Mesendoderm (in vitro differentiated cells): ENCODE data around the gene GALNS.

Experiments
- DNase-seq: peaks from one replicate; pipeline ENCODE4 v3.0.0; 2013
- H2AK5ac ChIP-seq: 2 replicates; pipeline ENCODE4 v1.6.1; 2013; ENCODE audit warnings: low read length, inconsistent platforms
- H2BK120ac ChIP-seq: 2 replicates; pipeline ENCODE4 v1.6.1; 2013; ENCODE audit warnings: low read depth, mild to moderate bottlenecking, low read length, moderate library complexity, mixed read lengths
- H2BK15ac ChIP-seq: replicated peaks from 2 replicates; pipeline ENCODE4 v1.6.1; 2013; ENCODE audit warnings: low read depth, mild to moderate bottlenecking, moderate library complexity
- H2BK5ac ChIP-seq: 2 replicates; pipeline ENCODE4 v1.6.1; 2013; ENCODE audit warnings: low read length, inconsistent platforms
- H3K18ac ChIP-seq: 2 replicates; pipeline ENCODE4 v1.6.1; 2013; ENCODE audit warnings: mild to moderate bottlenecking, low read length, mixed read lengths
- H3K23ac ChIP-seq: one replicate; pipeline ENCODE4 v1.6.1; 2013; ENCODE audit warnings: low read length
- H3K27ac ChIP-seq: 2 replicates; pipeline ENCODE4 v1.5.1; 2013; ENCODE audit warnings: low read depth, mild to moderate bottlenecking, inconsistent platforms, low read length, moderate library complexity
- H3K27me3 ChIP-seq: 2 replicates; pipeline ENCODE4 v1.6.1; 2013; ENCODE audit warnings: low read length, control low read depth, mild to moderate bottlenecking, inconsistent platforms; ENCODE audit not compliant: insufficient read depth, poor library complexity
- H3K36me3 ChIP-seq: 2 replicates; pipeline ENCODE4 v1.6.1; 2013; ENCODE audit warnings: low read length, inconsistent platforms; ENCODE audit not compliant: control insufficient read depth, insufficient read depth
- H3K4ac ChIP-seq: one replicate; pipeline ENCODE4 v1.6.1; 2013; ENCODE audit warnings: low read depth, mild to moderate bottlenecking, low read length, moderate library complexity
- H3K4me1 ChIP-seq: 2 replicates; pipeline ENCODE4 v1.6.1; 2013; ENCODE audit warnings: low read depth, low read length, inconsistent platforms; ENCODE audit not compliant: control insufficient read depth
- H3K4me2 ChIP-seq: 2 replicates; pipeline ENCODE4 v1.6.1; 2013; ENCODE audit warnings: low read length
- H3K4me3 ChIP-seq: 2 replicates; pipeline ENCODE4 v1.5.1; 2013; ENCODE audit warnings: mild to moderate bottlenecking, low read length
- H3K56ac ChIP-seq: one replicate; pipeline ENCODE4 v1.6.1; 2013; ENCODE audit warnings: low read length
- H3K79me1 ChIP-seq: 2 replicates; pipeline ENCODE4 v1.6.1; 2013; ENCODE audit warnings: low read length, inconsistent platforms
- H3K79me2 ChIP-seq: 2 replicates; pipeline ENCODE4 v1.6.1; 2013; ENCODE audit warnings: mild to moderate bottlenecking, low read length; ENCODE audit not compliant: control insufficient read depth, insufficient read depth
- H3K9ac ChIP-seq: 2 replicates; pipeline ENCODE4 v1.6.1; 2013; ENCODE audit warnings: low read length, inconsistent platforms
- H4K5ac ChIP-seq: one replicate; pipeline ENCODE4 v1.6.1; 2013; ENCODE audit warnings: low read length
- H4K8ac ChIP-seq: one replicate; pipeline ENCODE4 v1.6.1; 2013; ENCODE audit warnings: low read depth, mild to moderate bottlenecking, control low read depth, low read length, moderate library complexity
- WGBS: extraction: QIAGEN DNeasy Blood & Tissue Kit; methylation state at CpG from one replicate; pipeline ENCODE4 v1.1.7; 2013; ENCODE audit warnings: low lambda C conversion rate, missing lambda C conversion rate; ENCODE audit not compliant: insufficient coverage; ENCODE audit errors: extremely low coverage; 5-methylcytosine and 5-hydroxymethylcytosine counted together

The GALNS gene

GRCh38 chr16:88816736-88817535 is 39.8 kb downstream of the GALNS start:
- H2BK5ac ChIP-seq: no peak overlapping the region

GRCh38 chr16:88815901-88816589 is 40.7 kb downstream of the GALNS start:
- Histone ChIP-seq H3K79me1 (no peaks in the 10 kb centered on the region), H3K56ac (no peak overlapping the region), H2BK5ac (no peak overlapping the region), H3K79me2 (peaks cover 6% of the 10 kb centered on the region), H3K27ac (no peak overlapping the region), H3K18ac (no peak overlapping the region), H2BK15ac (no peak overlapping the region), H2AK5ac (no peak overlapping the region), H3K4me1 (no peaks in the 10 kb centered on the region), H2BK120ac (no peak overlapping the region), H3K4ac (no peak overlapping the region), H3K27me3 (no peaks in the 10 kb centered on the region), H3K23ac (no peak overlapping the region), H4K8ac (no peak overlapping the region), H3K4me3 (no peak overlapping the region), H3K9ac (no peak overlapping the region), H3K36me3 (no peaks in the 10 kb centered on the region), H3K4me2 (no peak overlapping the region), H4K5ac (no peak overlapping the region)
- DNase-seq: no peak
- WGBS: no CpG with 5 or more reads among the region's 19 CpGs

More at GRCh38 chr16:88816736-88817535, 39.8 kb downstream of the GALNS start:
- no peak overlapping the region for H2BK15ac ChIP-seq
- H3K4me1 ChIP-seq: no peaks in the 10 kb centered on the region
- H3K36me3 ChIP-seq: no peaks in the 10 kb centered on the region
- DNase-seq: no peak
- H3K27me3 ChIP-seq: no peaks in the 10 kb centered on the region
- H3K79me2 ChIP-seq: no peaks in the 10 kb centered on the region
- no peak overlapping the region for H3K23ac ChIP-seq
- H2AK5ac ChIP-seq: no peak overlapping the region
- no peak overlapping the region for H3K18ac ChIP-seq
- no CpG with 5 or more reads among the region's 41 CpGs for WGBS
- no peak overlapping the region for H3K56ac ChIP-seq
- no peak overlapping the region for H2BK120ac ChIP-seq
- no peak overlapping the region for H3K4me3 ChIP-seq
- H4K8ac ChIP-seq: no peak overlapping the region
- no peak overlapping the region for H3K9ac ChIP-seq
- H4K5ac ChIP-seq: no peak overlapping the region
- no peak overlapping the region for H3K4me2 ChIP-seq
- no peak overlapping the region for H3K27ac ChIP-seq
- H3K79me1 ChIP-seq: no peaks in the 10 kb centered on the region
- no peak overlapping the region for H3K4ac ChIP-seq

GRCh38 chr16:88815227-88815626 is 41.5 kb downstream of the GALNS start:
- no peak overlapping the region for H3K4me3 ChIP-seq
- H3K18ac ChIP-seq: no peak overlapping the region
- H3K23ac ChIP-seq: no peak overlapping the region
- no peak overlapping the region for H3K27ac ChIP-seq
- H4K8ac ChIP-seq: no peak overlapping the region
- no peak overlapping the region for H3K4me2 ChIP-seq
- H3K36me3 ChIP-seq: no peaks in the 10 kb centered on the region
- no peak overlapping the region for H2BK15ac ChIP-seq
- no peak overlapping the region for H2AK5ac ChIP-seq
- H3K79me2 ChIP-seq: peaks cover 14% of the 10 kb centered on the region
- no peak overlapping the region for H3K4ac ChIP-seq
- H4K5ac ChIP-seq: no peak overlapping the region
- peaks cover 3% of the 10 kb centered on the region for H3K79me1 ChIP-seq
- H2BK5ac ChIP-seq: no peak overlapping the region
- no peak for DNase-seq
- no peaks in the 10 kb centered on the region for H3K27me3 ChIP-seq
- H2BK120ac ChIP-seq: no peak overlapping the region
- H3K56ac ChIP-seq: no peak overlapping the region
- no CpG with 5 or more reads among the region's 10 CpGs for WGBS
- H3K9ac ChIP-seq: no peak overlapping the region
- no peaks in the 10 kb centered on the region for H3K4me1 ChIP-seq

DNA sequence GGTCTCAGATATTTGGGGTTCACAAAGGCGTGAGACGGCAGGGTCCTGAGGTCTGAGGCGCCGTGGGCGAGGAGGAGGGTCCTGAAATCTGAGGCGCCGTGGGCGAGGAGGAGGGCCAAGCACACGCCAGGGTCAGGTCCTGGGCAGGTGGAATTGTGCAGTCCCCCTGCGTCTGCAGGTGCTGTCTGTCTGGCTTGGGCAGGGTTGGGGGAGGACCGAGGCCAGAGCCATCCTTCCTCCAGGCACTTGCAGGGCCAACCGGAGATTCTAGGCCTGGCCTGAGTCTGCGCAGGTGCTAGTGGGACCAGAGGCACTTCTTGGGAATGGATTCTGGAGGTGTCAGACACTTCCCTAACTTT is 42.6 kb downstream of the GALNS start:
- Histone ChIP-seq H4K8ac (no peak overlapping the region), H3K4me1 (no peaks in the 10 kb centered on the region), H3K4me2 (no peak overlapping the region), H3K56ac (no peak overlapping the region), H3K9ac (no peak overlapping the region), H2BK15ac (no peak overlapping the region), H2AK5ac (no peak overlapping the region), H3K79me1 (peaks cover 5% of the 10 kb centered on the region), H2BK5ac (no peak overlapping the region), H3K27ac (no peak overlapping the region), H4K5ac (no peak overlapping the region), H2BK120ac (no peak overlapping the region), H3K4me3 (no peak overlapping the region), H3K23ac (no peak overlapping the region), H3K4ac (no peak overlapping the region), H3K79me2 (peaks cover 19% of the 10 kb centered on the region), H3K18ac (no peak overlapping the region), H3K27me3 (no peaks in the 10 kb centered on the region), H3K36me3 (peaks cover 2% of the 10 kb centered on the region)
- no peak for DNase-seq
- no CpG with 5 or more reads among the region's 13 CpGs for WGBS

- H3K18ac ChIP-seq: no peak overlapping the region
- H2BK5ac ChIP-seq: no peak overlapping the region
- H3K79me2 ChIP-seq: peaks cover 19% of the 10 kb centered on the region
- peak overlapping the region; percentile 40 for H3K4ac ChIP-seq
- no peak overlapping the region for H4K8ac ChIP-seq
- peaks cover 5% of the 10 kb centered on the region for H3K79me1 ChIP-seq
- H3K27me3 ChIP-seq: no peaks in the 10 kb centered on the region
- H3K9ac ChIP-seq: no peak overlapping the region
- H2BK120ac ChIP-seq: no peak overlapping the region
- no peak overlapping the region for H2AK5ac ChIP-seq
- H3K36me3 ChIP-seq: peaks cover 4% of the 10 kb centered on the region
- H3K27ac ChIP-seq: no peak overlapping the region
- no peak overlapping the region for H2BK15ac ChIP-seq
- H3K23ac ChIP-seq: no peak overlapping the region
- H4K5ac ChIP-seq: no peak overlapping the region
- H3K56ac ChIP-seq: peak overlapping the region; percentile 67
- H3K4me3 ChIP-seq: no peak overlapping the region
- H3K4me1 ChIP-seq: no peaks in the 10 kb centered on the region
- no CpG with 5 or more reads among the region's 26 CpGs for WGBS
- no peak for DNase-seq
- no peak overlapping the region for H3K4me2 ChIP-seq
Measured at GRCh38 chr16:88813269-88814143, 43.2 kb downstream of the GALNS start.
